K562 (cell line): ENCODE data around the gene PRKD1. TPM values are rescaled to one million over a fixed set of nuclear protein-coding genes. Genes with fewer than 3 reads are reported as not detected.

Source experiments
- ATAC-seq: fragments of 200-7000 bp; cut with Tn5 transposase; 3 replicates; pipeline ENCODE4 v1.9.1; 2020; ENCODE audit warnings: moderate library complexity
- BruUV-seq: library from RNA; stranded (reverse); fragments of 400-500 nt; replicated peaks from 2 replicates; lab custom pipeline; 2021; lab: Mats Ljungman, UMichigan
- CTCF ChIA-PET: fragments of 300-600 bp; formaldehyde crosslinking; extraction: SDS; loops from one replicate; lab custom pipeline; 2021; ENCODE audit warnings: low intra/inter-chr PET ratio; lab: Yijun Ruan, JAX
- POLR2A ChIA-PET: fragments of 300-600, 350-650 bp; sonication (Branson Sonifier 250); formaldehyde crosslinking; extraction: SDS; loops from one replicate; lab custom pipeline; 2021; ENCODE audit warnings: antibody characterized with exemption, inconsistent platforms; lab: Yijun Ruan, JAX
- DNase-seq, 4 experiments: peaks; one replicate each; pipeline versions ENCODE4 v3.0.0 to v3.0.0-alpha.2; 2011 to 2018; ENCODE audit warnings: low spot score in 3 of 4, mixed read lengths in 3 of 4; ENCODE audit errors: extremely low read depth in 1 of 4
- FAIRE-seq: peaks from 2 replicates; lab custom pipeline; 2011; peaks lifted over from hg19 to GRCh38; lab: Jason Lieb, UNC
- H2AFZ ChIP-seq: 2 replicates; pipeline ENCODE4 v1.6.0; 2011; ENCODE audit warnings: low read depth, low read length, control low read depth, inconsistent platforms
- H3K27ac ChIP-seq: fragments of 200-600 bp; 3 replicates; pipeline ENCODE4 v1.8.0; 2011; ENCODE audit warnings: low read depth, mild to moderate bottlenecking, control low read depth, inconsistent platforms, low read length, moderate library complexity, mixed read lengths; ENCODE audit errors: extremely low read depth
- H3K27me3 ChIP-seq, 2 experiments: fragments of 300-600 bp in 1 of 2; 2 replicates in 1 of 2; 3 replicates in 1 of 2; pipeline versions ENCODE4 v1.6.0 to v1.8.0; 2011; ENCODE audit warnings: inconsistent platforms in 2 of 2, low read length in 2 of 2, mild to moderate bottlenecking in 1 of 2, mixed read lengths in 1 of 2, moderate library complexity in 1 of 2; ENCODE audit not compliant: control insufficient read depth in 2 of 2, insufficient read depth in 2 of 2
- H3K36me3 ChIP-seq: fragments of 300-600 bp; 3 replicates; pipeline ENCODE4 v1.8.0; 2011; ENCODE audit warnings: mild to moderate bottlenecking, low read length, inconsistent platforms; ENCODE audit not compliant: control insufficient read depth, insufficient read depth
- H3K4me1 ChIP-seq, 2 experiments: fragments of 200-600 bp in 1 of 2; replicated peaks in 1 of 2; 2 replicates in 1 of 2; 3 replicates in 1 of 2; pipeline versions ENCODE4 v1.5.1 to v1.8.0; 2011; ENCODE audit warnings: inconsistent platforms in 2 of 2, low read length in 2 of 2, mild to moderate bottlenecking in 1 of 2, mixed read lengths in 1 of 2, moderate library complexity in 1 of 2; ENCODE audit not compliant: control insufficient read depth in 2 of 2, insufficient read depth in 2 of 2
- H3K4me2 ChIP-seq: 2 replicates; pipeline ENCODE4 v1.6.1; 2011; ENCODE audit warnings: low read length, control low read depth, inconsistent platforms, mixed read lengths; ENCODE audit not compliant: insufficient read depth
- H3K4me3 ChIP-seq: fragments of 200-600 bp; sonication (generic), shearing (Covaris generic); 2 replicates; pipeline ENCODE4 v1.5.1; 2016; ENCODE audit warnings: control low read depth, inconsistent platforms
- H3K79me2 ChIP-seq: fragments of 200-600 bp; 3 replicates; pipeline ENCODE4 v1.8.0; 2011; ENCODE audit warnings: low read length, inconsistent platforms; ENCODE audit not compliant: control insufficient read depth, insufficient read depth
- H3K9ac ChIP-seq, 2 experiments: 2 replicates each; pipeline versions ENCODE4 v1.6.0 to v1.6.1; 2011; ENCODE audit warnings: low read depth in 2 of 2, low read length in 2 of 2, control low read depth in 1 of 2, inconsistent platforms in 1 of 2, mild to moderate bottlenecking in 1 of 2, mixed read lengths in 1 of 2; ENCODE audit not compliant: insufficient read depth in 1 of 2
- H3K9me1 ChIP-seq: one replicate; pipeline ENCODE4 v1.6.0; 2011; ENCODE audit warnings: inconsistent platforms, mild to moderate bottlenecking, low read length, moderate library complexity; ENCODE audit not compliant: control insufficient read depth, insufficient read depth
- H3K9me3 ChIP-seq: replicated peaks from 2 replicates; pipeline ENCODE4 v1.5.1; 2011; ENCODE audit warnings: low read depth, low read length, inconsistent platforms; ENCODE audit not compliant: control insufficient read depth, insufficient read depth
- H4K20me1 ChIP-seq: replicated peaks from 2 replicates; pipeline ENCODE4 v1.6.1; 2011; ENCODE audit warnings: low read length, inconsistent platforms, mixed read lengths; ENCODE audit not compliant: control insufficient read depth, insufficient read depth
- CTCF ChIP-seq, 3 experiments: IDR thresholded peaks in 2 of 3; conservative IDR thresholded peaks in 1 of 3; 2 replicates each; pipeline ENCODE4 v1.5.1; 2011 to 2012; ENCODE audit warnings: low read length in 3 of 3, mild to moderate bottlenecking in 3 of 3, control low read depth in 2 of 3, improper control_type of control experiment in 1 of 3, inconsistent platforms in 1 of 3, low read depth in 1 of 3, mixed read lengths in 1 of 3, moderate library complexity in 1 of 3; ENCODE audit not compliant: insufficient read depth in 2 of 3
- RAD21 ChIP-seq, 2 experiments: fragments of 250-450 bp in 1 of 2; fragments of 450-650 bp in 1 of 2; sonication (Bioruptor Pico) in 1 of 2; formaldehyde crosslinking in 1 of 2; IDR thresholded peaks in 1 of 2; conservative IDR thresholded peaks in 1 of 2; 2 replicates each; pipeline versions ENCODE4 v1.4.0 to v1.8.0; 2020 to 2022; ENCODE audit warnings: mild to moderate bottlenecking in 2 of 2, moderate library complexity in 1 of 2
- SPI1 ChIP-seq: IDR thresholded peaks from 2 replicates; pipeline ENCODE4 v1.6.1; 2011; ENCODE audit warnings: low read depth, low read length, control low read depth, borderline replicate concordance
- TCF3 ChIP-seq: sonication (generic); formaldehyde crosslinking; IDR thresholded peaks from 2 replicates; pipeline ENCODE4 v1.4.0; 2020; ENCODE audit warnings: mild to moderate bottlenecking, missing genetic modification reagents
- ZNF586 ChIP-seq: fragments of 450-650 bp; formaldehyde crosslinking; conservative IDR thresholded peaks from 2 replicates; pipeline ENCODE4 v1.4.0; 2020; ENCODE audit warnings: mild to moderate bottlenecking, moderate library complexity
- ZNF699 ChIP-seq: fragments of 250-450 bp; sonication (Bioruptor Pico); IDR thresholded peaks from 2 replicates; pipeline ENCODE4 v1.8.0; 2021; ENCODE audit warnings: mild to moderate bottlenecking, moderate library complexity; ENCODE audit not compliant: insufficient replicate concordance
- ZNF785 ChIP-seq: fragments of 250-450 bp; sonication (Bioruptor Pico); IDR thresholded peaks from 2 replicates; pipeline ENCODE4 v1.4.0; 2020; ENCODE audit warnings: mild to moderate bottlenecking
- WGBS: fragments of 100-300 bp; shearing (Covaris generic); methylation state at CpG from one replicate; pipeline ENCODE4 v1.1.6; 2016; ENCODE audit warnings: low coverage, mixed read lengths; ENCODE audit not compliant: insufficient coverage; ENCODE audit errors: missing lambda C conversion rate; 5-methylcytosine and 5-hydroxymethylcytosine counted together
- in situ Hi-C: fragments of 300-500 bp; cut with MboI; formaldehyde crosslinking; loops from 4 replicates; pipeline ENCODE4 v1.15.0; 2018; ENCODE audit warnings: inconsistent platforms, mixed read lengths
- intact Hi-C: fragments of 100-400 bp; cut with micrococcal nuclease; formaldehyde crosslinking; loops from 2 replicates; pipeline ENCODE4 v1.14.2; 2022
- polyA plus RNA-seq, 8 experiments: library from polyadenylated mRNA; depleted of rRNA in 4 of 8; stranded (reverse) in 5 of 8; unstranded in 3 of 8; fragments of >200 nt; fragmentation: Nextera tagmentation in 2 of 8; fragmentation: Illumina TruSeq in 1 of 8; extraction: Ambion mirVana in 2 of 8; extraction: Trizol in 1 of 8; gene quantifications; 2 replicates each; pipeline versions ENCODE4 v1.2.1 to v1.2.3, GENCODE V29; 2011 to 2014; ENCODE audit warnings: inconsistent platforms in 1 of 8, missing spikeins in 1 of 8
- total RNA-seq, 7 experiments: library from RNA; depleted of rRNA in 6 of 7; stranded (reverse); fragments of >200 nt in 6 of 7; fragmentation: Illumina TruSeq in 2 of 7; extraction: Trizol in 2 of 7; gene quantifications; 2 replicates each; pipeline versions ENCODE4 v1.2.1 to v1.2.3, GENCODE V29; 2011 to 2021; ENCODE audit warnings: low replicate concordance in 1 of 7

The PRKD1 gene
- total and polyA plus RNA-seq, 9 of the 15 experiments (the other 6 are each of a cell fraction or from before 2014, with no cell fraction given) = 0.04 to 0.25 (median 0.13) TPM; not detected in 1

DNA sequence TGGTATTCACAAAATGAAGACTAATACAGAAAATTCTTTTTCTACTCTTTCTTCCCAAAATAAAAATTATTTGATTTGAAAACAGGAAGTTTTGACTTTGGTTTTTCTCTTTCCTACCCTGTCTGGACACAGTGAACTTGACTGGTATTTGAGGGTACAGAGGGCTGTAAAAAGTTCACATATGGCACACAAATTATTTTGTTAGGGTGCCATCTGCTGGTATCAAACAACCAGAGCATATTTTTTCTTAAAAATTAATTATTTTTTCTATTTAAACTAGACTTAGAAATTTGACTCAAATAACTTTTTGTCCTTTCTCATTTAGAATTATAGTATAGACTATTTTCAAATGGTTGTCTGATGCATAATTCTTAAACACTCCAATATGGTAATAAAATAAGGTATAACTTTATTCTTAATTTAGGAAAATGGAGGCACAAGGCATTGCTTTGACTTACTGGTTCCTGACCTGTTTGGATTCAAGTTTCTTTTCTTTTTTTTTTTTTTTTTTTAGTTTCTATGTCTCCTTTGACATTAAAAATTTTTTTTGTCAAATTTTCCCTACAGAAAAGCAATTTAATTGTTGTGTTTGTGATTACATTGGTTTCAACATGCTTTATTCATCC, 390.6 kb downstream of the PRKD1 start (continued):
- TF ChIP-seq CTCF (IDR thresholded peaks at IDR 0.05 in 2 of 3, conservative IDR thresholded peaks at IDR 0.05 in 1 of 3; ENCODE audit: insufficient read depth in 2 of 3, low read depth in 1 of 3, low read length in 3 of 3) (peak in 2 of 3 experiments; percentile 18 to 48; a peak in 3 of 6 replicates), ZNF785 (no peak)

DNA sequence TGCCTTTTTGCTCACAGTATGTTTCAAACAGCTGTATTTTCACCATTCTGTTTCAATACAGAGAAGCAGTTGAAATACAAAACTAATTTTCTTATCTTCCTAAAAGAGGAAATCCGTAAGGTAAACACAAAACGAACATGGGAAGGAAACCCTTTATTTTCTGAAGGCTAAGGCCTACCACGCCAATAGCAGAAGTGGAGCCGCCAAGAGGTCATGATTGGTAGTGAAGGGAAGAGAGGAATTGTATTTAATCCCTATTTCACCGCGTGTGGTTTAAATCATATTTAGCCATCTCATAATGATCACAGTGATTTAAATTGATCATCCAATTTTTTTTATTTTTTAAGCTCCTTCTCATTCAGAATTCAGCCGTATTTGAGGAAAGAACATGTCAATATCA, 398.2 kb downstream of the PRKD1 start:
- Histone ChIP-seq H4K20me1 (no peaks in the 10 kb centered on the region), H3K27ac (no peak overlapping the region), H3K36me3 (no peaks in the 10 kb centered on the region), H3K4me3 (no peak overlapping the region)
- CTCF ChIA-PET = no interaction called here
- BruUV-seq = no TSS peak
- in situ Hi-C loops = loop anchor here (25.0 kb wide), 1 partner anchor 683 kb away; no protein-coding TSS in a partner anchor
- intact Hi-C loops = no loop called here
- TF ChIP-seq SPI1 (peak; percentile 49; the same call in 1 of the 2 replicates), ZNF586 (no peak), ZNF699 (CRISPR knock-in tag) (no peak), TCF3 (no peak), CTCF (IDR thresholded peaks at IDR 0.05 in 2 of 3, conservative IDR thresholded peaks at IDR 0.05 in 1 of 3; ENCODE audit: insufficient read depth in 2 of 3, low read depth in 1 of 3, low read length in 3 of 3) (peak; percentile 38 to 47 (median 46); a peak in 4 of 6 replicates), RAD21 (CRISPR knock-in tag; conservative IDR thresholded peaks at IDR 0.05 in 1 of 2, IDR thresholded peaks at IDR 0.05 in 1 of 2) (peak in 1 of 2 experiments; percentile 35; a peak in 2 of 4 replicates)
- TF ChIP-seq, all 486 proteins: peak for 3
- no peaks in the 10 kb centered on the region for H3K9me3 ChIP-seq
- no peaks in the 10 kb centered on the region for H3K27me3 ChIP-seq
- ATAC-seq (peak; percentile 73), DNase-seq (peak; percentile 3 to 17 (median 12)), FAIRE-seq (no peak)
- no peak overlapping the region for H2AFZ ChIP-seq
- 2% methylated on average over 7 of the region's 7 CpGs for WGBS
- no peaks in the 10 kb centered on the region for H3K9me1 ChIP-seq
- H3K4me1 ChIP-seq = no peaks in the 10 kb centered on the region
- H3K9ac ChIP-seq = no peak overlapping the region
- no peak overlapping the region for H3K4me2 ChIP-seq
- POLR2A ChIA-PET = no interaction called here
- no peaks in the 10 kb centered on the region for H3K79me2 ChIP-seq
